GM12873 (cell line): ENCODE data around the gene ARHGAP18.

Experiments used
- CTCF ChIP-seq: IDR thresholded peaks from 2 replicates; pipeline ENCODE4 v1.5.1; 2012; ENCODE audit warnings: low read depth, mild to moderate bottlenecking, moderate library complexity, low read length, control low read depth; ENCODE audit not compliant: insufficient read depth; ENCODE audit errors: missing control alignments

ARHGAP18 gene

GRCh38 chr6:129605967-129606366 is 104.0 kb downstream of the ARHGAP18 start:
- no peak for TF ChIP-seq CTCF

- TF ChIP-seq CTCF, result no peak
These were observed 104.9 kb downstream of the ARHGAP18 start for GRCh38 chr6:129605095-129605494.

GRCh38 chr6:129604321-129604720 is 105.7 kb downstream of the ARHGAP18 start:
- TF ChIP-seq CTCF, result no peak

GRCh38 chr6:129603741-129604140 is 106.2 kb downstream of the ARHGAP18 start:
- TF ChIP-seq CTCF, result no peak

- TF ChIP-seq CTCF, result no peak
These were observed 108.7 kb downstream of the ARHGAP18 start for GRCh38 chr6:129601323-129601722.

- TF ChIP-seq CTCF, result no peak
These were observed 110.5 kb downstream of the ARHGAP18 start for GRCh38 chr6:129599467-129599866.

GRCh38 chr6:129598244-129599187 is 111.5 kb downstream of the ARHGAP18 start:
- peak; percentile 62 for TF ChIP-seq CTCF
